Parathyroid adenoma (tissue), 2 donors: ENCODE results near the gene REEP1.

Experiments used
- H2AFZ ChIP-seq: fragments of 300-600 bp; sonication (generic); one replicate; pipeline ENCODE4 v1.7.0; 2017; ENCODE audit warnings: antibody characterized with exemption, mild to moderate bottlenecking
- H3K27ac ChIP-seq: fragments of 300-600 bp; sonication (generic); one replicate; pipeline ENCODE4 v1.7.0; 2017
- H3K27me3 ChIP-seq: fragments of 300-600 bp; sonication (generic); one replicate; pipeline ENCODE4 v1.7.0; 2017; ENCODE audit warnings: low read length; ENCODE audit not compliant: control insufficient read depth, insufficient read depth
- H3K36me3 ChIP-seq: fragments of 300-600 bp; sonication (generic); one replicate; pipeline ENCODE4 v1.7.0; 2017; ENCODE audit warnings: low read length; ENCODE audit not compliant: control insufficient read depth, insufficient read depth
- H3K4me1 ChIP-seq: fragments of 300-600 bp; sonication (generic); one replicate; pipeline ENCODE4 v1.7.0; 2017; ENCODE audit warnings: control low read depth
- H3K4me2 ChIP-seq: fragments of 300-600 bp; sonication (generic); one replicate; pipeline ENCODE4 v1.7.0; 2017; ENCODE audit warnings: low read length
- H3K4me3 ChIP-seq: fragments of 300-600 bp; sonication (generic); one replicate; pipeline ENCODE4 v1.7.0; 2017; ENCODE audit warnings: low read depth, low read length
- H3K79me2 ChIP-seq: fragments of 300-600 bp; sonication (generic); one replicate; pipeline ENCODE4 v1.7.0; 2017; ENCODE audit warnings: control low read depth
- H3K9ac ChIP-seq: fragments of 300-600 bp; sonication (generic); one replicate; pipeline ENCODE4 v1.7.0; 2017; ENCODE audit warnings: mild to moderate bottlenecking
- H3K9me3 ChIP-seq: fragments of 300-600 bp; sonication (generic); one replicate; pipeline ENCODE4 v1.7.0; 2017; ENCODE audit warnings: low read length; ENCODE audit not compliant: control insufficient read depth
- TF ChIP-seq, protein P1 (sequence below): fragments of 300-600 bp; sonication (generic); IDR thresholded peaks from one replicate; pipeline ENCODE4 v1.7.0; 2017; ENCODE audit warnings: antibody characterized with exemption, mild to moderate bottlenecking
- donor health status: primary hyperparathyroidism.

REEP1 gene

DNA sequence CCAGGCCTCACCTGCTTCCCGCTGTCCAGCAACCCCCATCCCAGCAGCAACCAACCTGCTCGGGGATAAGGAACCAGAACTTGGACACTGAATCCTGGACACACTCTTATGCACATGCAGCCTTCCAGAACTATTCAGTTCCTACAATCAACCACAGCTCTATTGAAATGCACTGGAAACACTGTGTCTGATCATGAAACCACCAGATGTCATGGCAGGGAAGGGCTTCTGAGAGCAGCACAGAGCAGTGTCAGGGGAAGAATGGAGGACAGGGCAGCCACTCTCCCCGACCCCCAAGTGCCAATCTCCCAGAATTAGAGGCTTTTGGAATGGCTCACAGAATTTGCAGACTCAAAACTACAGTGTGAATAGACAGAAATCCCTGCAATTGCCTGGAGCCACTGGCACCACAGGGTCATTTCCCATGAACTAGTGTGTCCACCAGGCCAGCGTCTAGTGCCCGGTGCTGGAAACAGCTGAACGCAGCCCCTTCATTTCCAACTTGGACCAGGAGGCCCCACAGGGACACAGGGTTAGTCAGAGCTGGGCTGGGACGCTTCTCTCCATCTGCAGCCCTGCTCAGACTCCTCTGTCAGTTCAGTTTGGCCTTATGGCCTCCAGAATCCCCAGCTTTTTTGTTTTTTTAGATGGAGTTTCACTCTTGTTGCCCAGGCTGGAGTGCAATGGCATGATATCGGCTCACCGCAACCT is 112.6 kb downstream of the REEP1 start:
- H3K4me3 ChIP-seq = no peak overlapping the region
- H3K4me2 ChIP-seq = no peak overlapping the region
- no peak overlapping the region for H2AFZ ChIP-seq
- H3K27me3 ChIP-seq = no peaks in the 10 kb centered on the region
- H3K9ac ChIP-seq = no peak overlapping the region
- H3K36me3 ChIP-seq = no peaks in the 10 kb centered on the region
- TF ChIP-seq, protein P1, sequence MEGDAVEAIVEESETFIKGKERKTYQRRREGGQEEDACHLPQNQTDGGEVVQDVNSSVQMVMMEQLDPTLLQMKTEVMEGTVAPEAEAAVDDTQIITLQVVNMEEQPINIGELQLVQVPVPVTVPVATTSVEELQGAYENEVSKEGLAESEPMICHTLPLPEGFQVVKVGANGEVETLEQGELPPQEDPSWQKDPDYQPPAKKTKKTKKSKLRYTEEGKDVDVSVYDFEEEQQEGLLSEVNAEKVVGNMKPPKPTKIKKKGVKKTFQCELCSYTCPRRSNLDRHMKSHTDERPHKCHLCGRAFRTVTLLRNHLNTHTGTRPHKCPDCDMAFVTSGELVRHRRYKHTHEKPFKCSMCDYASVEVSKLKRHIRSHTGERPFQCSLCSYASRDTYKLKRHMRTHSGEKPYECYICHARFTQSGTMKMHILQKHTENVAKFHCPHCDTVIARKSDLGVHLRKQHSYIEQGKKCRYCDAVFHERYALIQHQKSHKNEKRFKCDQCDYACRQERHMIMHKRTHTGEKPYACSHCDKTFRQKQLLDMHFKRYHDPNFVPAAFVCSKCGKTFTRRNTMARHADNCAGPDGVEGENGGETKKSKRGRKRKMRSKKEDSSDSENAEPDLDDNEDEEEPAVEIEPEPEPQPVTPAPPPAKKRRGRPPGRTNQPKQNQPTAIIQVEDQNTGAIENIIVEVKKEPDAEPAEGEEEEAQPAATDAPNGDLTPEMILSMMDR = no peak
- H3K4me1 ChIP-seq = no peaks in the 10 kb centered on the region
- H3K27ac ChIP-seq = peak overlapping the region; percentile 39
- H3K9me3 ChIP-seq = no peaks in the 10 kb centered on the region
- H3K79me2 ChIP-seq = no peaks in the 10 kb centered on the region

DNA sequence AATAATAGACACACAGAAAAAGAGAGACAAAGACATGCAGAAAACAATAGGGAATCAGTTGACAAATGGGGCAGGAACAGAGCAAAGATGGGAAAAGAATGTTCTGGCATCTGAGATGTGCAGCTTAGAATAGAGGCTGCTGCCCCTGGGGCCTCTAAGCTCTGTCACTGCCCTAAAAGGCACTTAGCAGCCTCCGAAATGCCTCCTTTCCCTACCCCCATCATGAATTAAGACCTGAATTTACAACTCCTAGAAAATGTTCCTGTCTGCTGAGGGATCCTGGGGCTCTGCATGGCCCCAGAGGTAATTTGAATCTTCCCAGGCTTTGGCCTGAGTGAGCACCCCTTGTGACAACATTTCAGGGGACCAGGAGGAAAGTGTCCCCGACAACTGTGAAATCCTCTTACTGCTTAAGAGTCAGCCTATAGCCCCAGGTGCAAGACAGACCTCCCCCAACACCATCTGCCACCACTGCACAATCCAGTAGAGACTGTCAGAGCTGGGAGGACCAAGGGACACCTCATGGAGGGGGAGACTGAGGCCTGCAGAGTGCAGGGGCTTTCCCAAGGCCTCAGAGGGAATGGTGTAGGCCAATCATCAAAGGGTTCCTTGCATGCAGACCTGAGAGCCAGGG is 113.4 kb downstream of the REEP1 start:
- Histone ChIP-seq H3K79me2 (no peaks in the 10 kb centered on the region), H3K36me3 (no peaks in the 10 kb centered on the region), H2AFZ (no peak overlapping the region), H3K9me3 (no peaks in the 10 kb centered on the region), H3K4me2 (no peak overlapping the region), H3K4me3 (no peak overlapping the region), H3K27me3 (no peaks in the 10 kb centered on the region), H3K27ac (no peak overlapping the region), H3K9ac (no peak overlapping the region), H3K4me1 (no peaks in the 10 kb centered on the region)
- TF ChIP-seq, protein P1 = no peak

DNA sequence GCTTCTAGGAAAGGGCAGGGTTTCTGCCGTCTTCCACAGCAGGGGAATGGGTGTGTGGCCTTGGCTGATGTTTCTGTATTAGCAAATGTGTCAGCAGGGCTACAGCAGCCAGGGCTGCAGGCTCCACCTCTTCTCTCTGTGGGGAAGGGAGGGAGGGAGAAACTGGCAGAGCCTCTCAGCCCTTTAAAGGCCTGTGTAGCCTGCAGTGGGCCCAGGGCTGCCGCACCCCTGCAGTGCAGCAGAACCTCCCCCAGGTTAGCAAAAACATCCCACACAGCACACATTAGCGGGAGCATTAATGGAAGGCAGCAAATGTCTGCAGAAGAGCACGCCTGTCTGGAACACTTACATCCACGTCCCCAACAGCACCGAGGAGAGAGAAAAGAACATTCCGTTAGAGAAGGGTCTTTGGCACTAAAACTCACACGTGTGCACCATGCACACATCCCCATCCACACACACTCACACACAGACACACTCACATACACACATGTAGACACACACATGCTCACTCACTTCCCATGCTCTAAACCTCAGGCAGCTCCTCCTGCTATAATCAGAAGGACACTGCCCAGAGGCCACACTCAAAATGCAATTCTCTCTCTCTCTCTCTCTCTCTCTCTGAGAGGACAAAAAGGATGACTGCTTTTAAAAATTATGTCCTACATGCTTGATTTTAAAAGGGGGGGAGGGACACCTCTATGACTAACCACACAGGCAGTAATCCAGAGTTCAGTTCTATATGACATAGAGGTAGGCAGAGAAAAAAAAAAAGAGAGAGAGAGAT is 114.1 kb downstream of the REEP1 start:
- H3K9ac ChIP-seq = no peak overlapping the region

DNA sequence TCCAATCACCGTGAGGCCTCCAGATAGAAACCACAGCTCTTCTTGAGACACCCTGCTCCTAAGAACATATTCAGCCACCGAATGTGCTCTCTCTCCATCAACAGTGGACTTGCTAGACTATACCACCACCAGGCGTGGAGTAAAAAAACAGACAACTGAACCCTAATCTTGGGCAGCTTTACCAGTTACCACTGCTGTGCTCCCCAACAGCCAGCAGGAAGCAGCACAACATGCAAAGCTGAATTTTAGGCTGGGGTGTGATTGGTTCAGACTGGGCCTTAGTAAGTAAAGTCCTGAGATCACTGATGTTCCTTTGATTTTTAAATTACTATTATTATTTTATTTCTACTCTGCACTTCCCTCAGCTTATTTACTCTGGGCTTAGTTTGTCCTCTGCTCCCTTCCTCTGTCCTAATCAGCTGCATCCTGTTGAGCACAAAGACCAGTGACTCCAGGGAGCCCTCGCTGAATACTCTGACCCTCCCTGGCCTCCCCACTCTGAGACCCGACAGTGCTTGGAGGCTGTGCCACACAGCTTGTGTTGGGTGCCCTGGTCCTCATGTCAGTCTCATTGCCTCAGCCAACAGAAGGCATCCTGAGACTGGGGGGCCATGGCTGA is 116.3 kb downstream of the REEP1 start:
- TF ChIP-seq, protein P1 = peak; percentile 93
- Histone ChIP-seq H3K4me2 (no peak overlapping the region), H3K36me3 (no peaks in the 10 kb centered on the region), H3K27me3 (no peaks in the 10 kb centered on the region), H3K4me3 (no peak overlapping the region), H3K9ac (no peak overlapping the region), H3K9me3 (no peaks in the 10 kb centered on the region), H3K79me2 (no peaks in the 10 kb centered on the region), H3K27ac (no peak overlapping the region), H3K4me1 (no peaks in the 10 kb centered on the region), H2AFZ (no peak overlapping the region)

More for the DNA sequence above, 114.1 kb downstream of the REEP1 start:
- Histone ChIP-seq H3K4me3 (no peak overlapping the region), H3K27me3 (no peaks in the 10 kb centered on the region), H3K4me1 (no peaks in the 10 kb centered on the region), H3K9me3 (no peaks in the 10 kb centered on the region), H2AFZ (no peak overlapping the region), H3K27ac (no peak overlapping the region), H3K36me3 (no peaks in the 10 kb centered on the region), H3K79me2 (no peaks in the 10 kb centered on the region), H3K4me2 (no peak overlapping the region)
- TF ChIP-seq, protein P1 = no peak
